ENCODE results near the gene LONP2. TPM values are rescaled to one million over a fixed set of nuclear protein-coding genes. Genes with fewer than 3 reads are reported as not detected.
"Not testable (repeated sequence)": the region's sequence is repeated elsewhere in the genome, so short reads cannot be mapped to it uniquely, and the experiment has no call there.

LONP2 gene
- total RNA-seq, 2 donors from 2014 or later: 67.1 to 68.2 TPM

DNA sequence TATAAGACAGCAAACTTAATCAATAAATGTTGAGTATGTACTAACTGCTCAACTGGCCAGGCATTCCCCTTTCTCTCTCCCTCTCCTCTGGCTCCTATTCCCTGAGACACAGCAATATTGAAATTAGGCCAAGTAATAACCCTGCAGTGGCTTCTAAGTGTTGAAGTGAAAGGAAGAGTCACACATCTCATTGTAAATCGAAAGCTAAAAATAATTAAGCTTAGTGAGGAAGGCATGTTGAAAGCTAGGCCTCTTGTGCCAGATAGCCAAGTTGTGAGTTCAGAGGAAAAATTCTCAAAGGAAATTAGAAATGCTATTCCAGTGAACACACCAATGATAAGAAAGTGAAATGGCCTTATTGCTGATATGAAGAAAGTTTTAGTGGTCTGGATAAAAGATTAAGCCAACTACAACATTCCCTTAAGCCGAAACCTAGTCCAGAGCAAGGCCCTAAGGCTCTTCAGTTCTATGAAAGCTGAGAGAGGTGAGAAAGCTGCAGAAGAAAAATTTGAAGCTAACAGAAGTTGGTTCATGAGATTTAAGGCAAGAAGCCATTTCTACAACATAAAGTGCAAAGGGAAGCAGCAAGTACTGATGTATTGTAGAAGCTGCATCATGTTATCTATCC, 38.6 kb downstream of the LONP2 start:
- peaks cover 24% of the 10 kb centered on the region for H3K4me1 Mint-ChIP-seq
- no peaks in the 10 kb centered on the region for H3K9me3 ChIP-seq (ENCODE audit: control insufficient read depth, low read length, poor library complexity, severe bottlenecking)
- H3K4me3 Mint-ChIP-seq: no peak overlapping the region
- ATAC-seq (no peak), DNase-seq (no peak)
- H3K27me3 Mint-ChIP-seq: no peaks in the 10 kb centered on the region
- no peak overlapping the region for H3K27ac Mint-ChIP-seq
- peaks cover 18% of the 10 kb centered on the region for H3K36me3 Mint-ChIP-seq (ENCODE audit: low read depth)

DNA sequence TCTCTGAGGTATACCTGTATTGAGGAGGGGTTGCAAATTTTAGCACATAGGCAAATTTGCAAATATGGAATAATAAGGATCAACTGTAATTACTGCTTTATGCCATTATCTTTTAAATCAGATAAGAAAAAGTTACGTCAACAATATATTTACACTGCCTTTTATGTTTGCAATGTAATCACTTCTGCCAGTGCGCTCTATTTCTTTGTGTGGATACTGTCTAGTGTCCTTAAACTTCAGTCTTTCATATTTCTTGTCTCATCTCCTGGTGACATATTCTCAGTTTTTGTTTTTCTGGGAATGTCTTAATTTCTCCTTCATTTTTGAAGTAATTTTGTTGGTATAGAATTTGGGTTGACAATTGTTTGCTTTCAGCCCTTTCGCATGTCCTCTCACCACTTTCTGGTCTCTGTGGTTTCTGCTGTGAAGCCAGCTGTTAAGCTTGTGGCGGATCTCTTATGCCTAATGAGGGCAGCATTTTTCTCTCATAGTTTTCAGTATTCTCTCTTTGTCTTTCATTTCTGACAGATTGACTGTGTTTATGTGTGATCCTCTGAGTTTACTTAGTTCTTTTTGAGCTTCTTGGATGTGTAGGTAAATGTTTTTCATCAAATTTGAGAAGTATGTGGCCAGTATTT, 40.8 kb downstream of the LONP2 start:
- Mint-ChIP-seq H3K27ac (no peak overlapping the region), H3K27me3 (no peaks in the 10 kb centered on the region), H3K36me3 (ENCODE audit: low read depth) (peaks cover 10% of the 10 kb centered on the region), H3K4me3 (no peak overlapping the region), H3K4me1 (peaks cover 15% of the 10 kb centered on the region)
- DNase-seq (no peak), ATAC-seq (no peak)
- no peaks in the 10 kb centered on the region for H3K9me3 ChIP-seq (ENCODE audit: control insufficient read depth, low read length, poor library complexity, severe bottlenecking)

DNA sequence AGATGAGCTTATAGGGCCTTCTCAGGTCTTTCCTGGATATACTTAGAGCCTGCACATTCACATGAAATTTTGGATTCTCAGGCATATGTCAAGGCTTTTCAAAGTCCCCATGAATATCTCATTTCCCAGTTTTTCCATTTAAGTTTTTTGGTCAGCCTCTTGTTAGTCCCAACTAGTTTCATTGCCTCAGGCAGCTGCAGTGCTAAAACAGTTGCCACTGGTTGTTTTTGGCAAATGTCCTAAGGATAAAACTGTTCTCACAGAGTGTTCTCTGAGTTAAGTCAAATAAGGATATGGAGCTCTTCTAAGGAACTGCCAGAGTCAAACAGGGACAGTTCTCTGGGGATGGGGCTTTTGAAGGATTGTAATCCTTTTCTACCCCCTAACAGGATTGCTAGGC, 43.1 kb downstream of the LONP2 start:
- Mint-ChIP-seq H3K36me3 (ENCODE audit: low read depth) (peaks cover 12% of the 10 kb centered on the region), H3K27me3 (no peaks in the 10 kb centered on the region), H3K27ac (no peak overlapping the region), H3K4me1 (peaks cover 19% of the 10 kb centered on the region), H3K4me3 (no peak overlapping the region)
- DNase-seq: no peak
- H3K9me3 ChIP-seq (ENCODE audit: control insufficient read depth, low read length, poor library complexity, severe bottlenecking): no peaks in the 10 kb centered on the region
- ATAC-seq: no peak

DNA sequence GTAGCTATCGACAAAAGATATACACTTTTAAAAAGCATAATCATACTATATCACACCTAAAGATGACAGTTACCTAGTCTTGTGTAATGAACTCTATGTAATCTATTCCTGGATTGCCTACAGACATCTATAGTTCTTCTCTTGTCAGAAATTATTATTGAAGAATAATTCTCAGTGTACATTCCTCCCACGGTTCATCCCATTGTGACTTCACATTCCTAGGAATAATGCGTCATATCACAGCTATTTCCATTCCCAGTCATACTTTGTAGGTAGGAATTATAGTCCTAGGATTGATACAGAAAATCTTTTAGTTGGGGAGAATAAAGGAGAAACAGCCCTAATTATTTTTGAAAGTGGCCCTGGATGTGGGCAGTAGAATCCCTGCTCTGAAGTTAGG, 47.2 kb downstream of the LONP2 start:
- Mint-ChIP-seq H3K4me1 (peaks cover 4% of the 10 kb centered on the region), H3K27me3 (no peaks in the 10 kb centered on the region), H3K36me3 (ENCODE audit: low read depth) (peaks cover 10% of the 10 kb centered on the region), H3K27ac (peak overlapping the region; percentile 74), H3K4me3 (no peak overlapping the region)
- ATAC-seq (no peak), DNase-seq (no peak)
- no peaks in the 10 kb centered on the region for H3K9me3 ChIP-seq (ENCODE audit: control insufficient read depth, low read length, poor library complexity, severe bottlenecking)

DNA sequence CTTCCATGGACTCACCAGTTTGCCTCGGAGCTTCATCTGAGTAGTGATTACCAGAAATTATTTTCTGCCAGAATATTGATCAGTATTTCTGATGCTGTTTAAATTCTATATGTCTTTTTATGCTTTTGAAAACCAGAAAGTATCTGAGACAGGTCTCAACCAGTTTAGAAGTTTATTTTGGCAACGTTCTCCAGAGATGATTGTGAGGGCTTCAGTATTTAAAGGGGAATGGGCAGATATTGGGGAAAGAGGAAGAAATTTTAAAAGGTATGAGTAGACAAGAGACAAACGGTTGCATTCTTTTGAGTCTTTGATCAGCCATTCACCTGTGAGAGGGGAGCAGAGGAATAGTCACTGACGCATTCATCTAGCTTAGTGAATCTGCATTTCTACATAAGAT, 47.7 kb downstream of the LONP2 start:
- H3K9me3 ChIP-seq (ENCODE audit: control insufficient read depth, low read length, poor library complexity, severe bottlenecking): no peaks in the 10 kb centered on the region
- Mint-ChIP-seq H3K27me3 (no peaks in the 10 kb centered on the region), H3K27ac (peak overlapping the region; percentile 74), H3K4me1 (peaks cover 4% of the 10 kb centered on the region), H3K36me3 (ENCODE audit: low read depth) (peaks cover 10% of the 10 kb centered on the region), H3K4me3 (no peak overlapping the region)
- DNase-seq: no peak
- ATAC-seq: no peak

DNA sequence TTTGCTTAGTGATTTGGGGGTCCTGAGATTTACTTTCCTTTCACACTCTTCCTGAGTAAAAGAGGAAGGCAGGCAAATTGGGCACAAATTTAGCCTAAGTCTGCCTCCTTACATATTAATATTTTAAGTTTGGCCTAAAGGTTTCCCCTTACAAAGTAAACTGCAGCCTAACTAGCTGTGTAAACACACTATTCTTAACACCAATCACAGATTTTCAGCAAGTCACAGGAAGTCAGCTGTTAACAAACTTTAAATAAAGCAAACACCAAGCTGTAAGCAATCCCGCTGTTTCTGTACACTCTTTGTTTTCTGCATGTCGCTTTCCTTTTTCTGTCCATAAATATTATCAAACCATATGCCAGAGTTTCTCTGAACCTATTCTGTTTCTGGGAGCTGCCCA, 48.4 kb downstream of the LONP2 start:
- no peaks in the 10 kb centered on the region for H3K27me3 Mint-ChIP-seq
- ATAC-seq (no peak), DNase-seq (no peak)
- H3K36me3 Mint-ChIP-seq (ENCODE audit: low read depth): peaks cover 10% of the 10 kb centered on the region
- H3K4me1 Mint-ChIP-seq: peaks cover 4% of the 10 kb centered on the region
- H3K9me3 ChIP-seq (ENCODE audit: control insufficient read depth, low read length, poor library complexity, severe bottlenecking): no peaks in the 10 kb centered on the region
- H3K27ac Mint-ChIP-seq: peak overlapping the region; percentile 41
- no peak overlapping the region for H3K4me3 Mint-ChIP-seq

DNA sequence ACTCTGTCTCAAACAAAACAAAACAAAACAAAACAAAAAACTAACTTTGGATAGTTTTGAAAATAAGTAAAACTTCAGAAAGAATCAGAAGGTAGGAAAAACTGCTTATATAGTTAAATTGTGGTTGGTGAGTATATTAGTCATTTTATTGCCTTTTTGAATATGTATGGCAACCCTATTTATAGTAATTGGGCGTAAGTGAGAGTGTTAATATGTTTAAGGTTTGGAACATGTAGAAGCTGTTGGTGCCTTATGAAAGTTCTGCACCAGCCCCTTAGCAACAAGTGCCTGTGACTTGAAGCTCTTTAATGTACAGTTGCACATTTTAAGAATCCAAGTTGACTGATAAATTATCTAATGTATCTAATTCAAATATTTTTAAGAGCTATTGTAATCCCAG, 50.6 kb downstream of the LONP2 start:
- Mint-ChIP-seq H3K4me3 (no peak overlapping the region), H3K27me3 (no peaks in the 10 kb centered on the region), H3K36me3 (ENCODE audit: low read depth) (peaks cover 13% of the 10 kb centered on the region), H3K4me1 (peaks cover 4% of the 10 kb centered on the region), H3K27ac (no peak overlapping the region)
- no peaks in the 10 kb centered on the region for H3K9me3 ChIP-seq (ENCODE audit: control insufficient read depth, low read length, poor library complexity, severe bottlenecking)
- ATAC-seq (no peak), DNase-seq (no peak)

DNA sequence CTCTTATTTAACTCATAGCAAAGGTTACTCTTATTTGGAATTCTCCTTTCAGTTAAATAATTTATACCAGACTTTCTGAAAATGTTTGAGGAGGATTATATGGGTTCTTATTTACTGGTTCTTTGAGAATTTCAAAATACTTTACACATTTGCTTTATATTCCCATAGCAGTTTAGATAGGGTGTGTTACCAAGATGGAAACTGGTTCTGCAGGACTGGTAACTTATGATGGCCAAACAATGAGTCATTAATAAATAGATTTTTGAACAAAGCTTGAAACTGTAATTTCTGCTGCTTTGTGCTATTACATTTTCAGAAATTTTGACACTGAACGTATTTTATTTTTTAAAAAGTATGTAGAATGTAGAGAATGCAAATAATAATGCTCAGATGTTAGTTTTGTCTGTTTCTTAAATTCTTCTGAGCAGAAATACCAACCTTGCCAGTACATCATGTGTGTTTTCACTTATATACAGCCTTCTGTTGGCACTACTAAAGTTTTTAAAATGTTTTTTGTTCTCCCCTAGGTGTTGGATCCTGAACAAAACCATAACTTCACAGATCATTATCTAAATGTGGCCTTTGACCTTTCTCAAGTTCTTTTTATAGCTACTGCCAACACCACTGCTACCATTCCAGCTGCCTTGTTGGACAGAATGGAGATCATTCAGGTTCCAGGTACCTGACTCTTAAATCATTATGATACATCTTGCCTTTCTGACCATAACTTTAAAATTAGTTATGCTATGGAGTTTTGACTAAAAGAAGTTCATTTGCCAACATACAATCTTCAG, 51.6 kb downstream of the LONP2 start:
- Mint-ChIP-seq H3K4me1 (peaks cover 4% of the 10 kb centered on the region), H3K27me3 (no peaks in the 10 kb centered on the region), H3K36me3 (ENCODE audit: low read depth) (peaks cover 17% of the 10 kb centered on the region), H3K27ac (no peak overlapping the region), H3K4me3 (no peak overlapping the region)
- DNase-seq (no peak), ATAC-seq (no peak)
- no peaks in the 10 kb centered on the region for H3K9me3 ChIP-seq (ENCODE audit: control insufficient read depth, low read length, poor library complexity, severe bottlenecking)

DNA sequence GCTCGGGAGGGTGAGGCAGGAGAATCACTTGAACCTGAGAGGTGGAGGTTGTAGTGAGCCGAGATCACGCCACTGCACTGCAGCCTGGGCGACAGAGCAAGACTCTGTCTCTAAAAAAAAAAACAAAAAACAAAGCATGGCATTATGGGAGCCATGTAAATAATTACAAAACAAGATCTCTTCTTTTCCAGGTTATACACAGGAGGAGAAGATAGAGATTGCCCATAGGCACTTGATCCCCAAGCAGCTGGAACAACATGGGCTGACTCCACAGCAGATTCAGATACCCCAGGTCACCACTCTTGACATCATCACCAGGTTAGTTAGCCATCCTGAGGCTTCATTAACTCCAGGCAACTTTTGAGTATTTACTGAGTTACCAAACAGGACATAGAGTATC, 55.4 kb downstream of the LONP2 start:
- Mint-ChIP-seq H3K27ac (no peak overlapping the region), H3K27me3 (no peaks in the 10 kb centered on the region), H3K36me3 (ENCODE audit: low read depth) (peaks cover 22% of the 10 kb centered on the region), H3K4me3 (no peak overlapping the region), H3K4me1 (no peaks in the 10 kb centered on the region)
- ATAC-seq (no peak), DNase-seq (no peak)
- no peaks in the 10 kb centered on the region for H3K9me3 ChIP-seq (ENCODE audit: control insufficient read depth, low read length, poor library complexity, severe bottlenecking)

DNA sequence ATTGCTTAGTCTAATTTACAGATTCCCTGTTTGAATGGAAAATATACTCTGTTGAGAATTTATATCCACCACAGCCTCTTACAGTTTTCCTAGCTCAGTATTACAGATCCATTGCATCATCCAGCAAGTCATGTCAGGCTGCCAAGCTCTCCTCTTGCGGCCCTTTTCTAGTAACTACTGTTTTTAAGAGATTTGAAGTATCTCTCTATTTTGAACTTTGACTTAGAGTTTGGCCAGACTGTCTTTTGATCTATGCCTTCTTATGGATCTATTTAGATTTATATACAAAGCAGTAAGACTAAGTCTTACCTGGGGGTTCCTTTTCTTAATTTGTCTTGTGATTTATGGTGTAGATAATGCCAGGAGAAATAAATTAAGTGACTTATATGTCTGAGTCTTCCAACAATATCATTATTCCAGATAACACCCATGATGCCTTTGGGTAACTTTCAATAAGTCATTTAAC, 56.3 kb downstream of the LONP2 start:
- ATAC-seq (no peak), DNase-seq (no peak)
- no peaks in the 10 kb centered on the region for H3K9me3 ChIP-seq (ENCODE audit: control insufficient read depth, low read length, poor library complexity, severe bottlenecking)
- no peaks in the 10 kb centered on the region for H3K27me3 Mint-ChIP-seq
- H3K4me1 Mint-ChIP-seq: no peaks in the 10 kb centered on the region
- H3K36me3 Mint-ChIP-seq (ENCODE audit: low read depth): peaks cover 22% of the 10 kb centered on the region
- no peak overlapping the region for H3K27ac Mint-ChIP-seq
- H3K4me3 Mint-ChIP-seq: no peak overlapping the region

DNA sequence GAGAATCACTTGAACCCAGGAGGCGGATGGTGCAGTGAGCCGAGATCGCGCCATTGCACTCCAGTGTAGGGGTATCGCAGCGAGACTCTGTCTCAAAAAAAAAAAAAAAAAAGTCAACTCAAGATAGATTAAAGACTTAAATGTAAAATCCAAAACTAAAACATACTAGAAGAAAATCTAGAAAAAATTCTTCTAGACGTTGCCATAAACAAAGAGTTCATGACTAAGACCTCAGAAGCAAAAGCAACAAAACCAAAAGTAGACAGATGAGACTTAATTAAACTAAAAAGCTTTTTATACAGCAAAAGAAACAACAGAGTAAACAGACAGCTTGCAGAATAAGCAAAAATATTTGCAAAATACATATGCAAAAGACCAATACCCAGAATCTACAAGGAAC, 64.4 kb downstream of the LONP2 start:
- H3K27ac Mint-ChIP-seq: no peak overlapping the region
- no peak overlapping the region for H3K4me3 Mint-ChIP-seq
- H3K36me3 Mint-ChIP-seq (ENCODE audit: low read depth): peaks cover 14% of the 10 kb centered on the region
- no peaks in the 10 kb centered on the region for H3K27me3 Mint-ChIP-seq
- DNase-seq: no peak
- H3K9me3 ChIP-seq (ENCODE audit: control insufficient read depth, low read length, poor library complexity, severe bottlenecking): peaks cover 14% of the 10 kb centered on the region
- no peaks in the 10 kb centered on the region for H3K4me1 Mint-ChIP-seq
- no peak for ATAC-seq

DNA sequence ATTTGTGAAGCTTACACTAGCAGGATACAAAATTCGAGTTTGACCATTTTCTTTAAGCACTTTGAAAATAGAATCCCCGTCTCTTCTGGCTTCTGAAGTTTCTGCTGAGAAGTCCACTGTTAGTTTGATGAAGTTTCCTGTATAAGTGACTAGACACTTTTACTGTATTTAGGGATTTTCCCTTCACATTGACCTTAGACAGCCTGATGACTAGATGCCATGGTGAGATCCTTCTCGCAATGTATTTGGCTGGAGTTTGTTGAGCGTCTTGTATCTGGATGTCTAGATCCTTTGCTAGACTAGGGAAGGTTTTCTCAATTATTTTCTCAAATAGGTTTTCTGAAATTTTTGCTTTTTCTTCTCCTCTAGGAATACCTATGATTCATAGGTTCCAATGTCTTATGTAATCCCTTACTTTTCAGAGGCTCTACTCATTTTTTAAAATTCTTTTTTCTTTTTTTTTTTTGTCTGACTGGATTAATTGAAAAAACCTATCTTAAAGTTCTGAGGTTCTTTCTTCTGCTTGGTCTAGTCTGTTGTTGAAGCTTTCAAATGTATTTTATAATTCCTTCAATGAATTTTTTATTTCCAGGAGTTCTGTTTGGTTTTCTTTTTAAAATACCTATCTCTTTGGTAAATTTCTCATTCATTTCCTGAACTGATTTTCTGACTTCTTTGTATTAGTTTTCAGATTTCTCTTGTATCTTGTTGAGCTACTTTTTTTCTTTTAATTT, 67.0 kb downstream of the LONP2 start:
- H3K4me1 Mint-ChIP-seq: no peaks in the 10 kb centered on the region
- no peaks in the 10 kb centered on the region for H3K27me3 Mint-ChIP-seq
- H3K4me3 Mint-ChIP-seq: no peak overlapping the region
- peak overlapping the region; percentile 1 for H3K27ac Mint-ChIP-seq
- peaks cover 10% of the 10 kb centered on the region for H3K36me3 Mint-ChIP-seq (ENCODE audit: low read depth)
- no peak for ATAC-seq
- DNase-seq: no peak
- H3K9me3 ChIP-seq (ENCODE audit: control insufficient read depth, low read length, poor library complexity, severe bottlenecking): peaks cover 14% of the 10 kb centered on the region

DNA sequence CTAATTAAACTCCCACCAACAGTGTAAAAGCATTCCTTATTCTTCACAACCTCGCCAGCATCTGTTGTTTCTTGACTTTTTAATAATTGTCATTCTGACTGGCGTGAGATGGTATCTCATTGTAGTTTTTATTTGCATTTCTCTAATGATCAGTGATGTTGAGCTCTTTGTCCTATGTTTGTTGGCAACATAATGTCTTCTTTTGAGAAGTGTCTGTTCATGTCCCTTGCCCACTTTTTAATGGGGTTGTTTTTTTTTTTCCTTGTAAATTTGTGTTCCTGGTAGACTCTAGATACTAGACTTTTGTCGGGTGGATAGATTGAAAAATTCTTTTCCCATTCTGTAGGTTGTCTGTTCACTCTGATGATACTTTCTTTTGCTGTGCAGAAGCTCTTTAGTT, 69.8 kb downstream of the LONP2 start:
- not testable (repeated sequence) for H3K27ac Mint-ChIP-seq; DNase-seq; H3K4me3 Mint-ChIP-seq; H3K36me3 Mint-ChIP-seq (ENCODE audit: low read depth); H3K27me3 Mint-ChIP-seq; ATAC-seq
- peaks cover 13% of the 10 kb centered on the region for H3K9me3 ChIP-seq (ENCODE audit: control insufficient read depth, low read length, poor library complexity, severe bottlenecking)
- peaks cover 13% of the 10 kb centered on the region for H3K4me1 Mint-ChIP-seq
